Mesothelial cell of epicardium (in vitro differentiated cells): Measurements from ENCODE around the gene TMEM25. TPM values are rescaled to one million over a fixed set of nuclear protein-coding genes. Genes with fewer than 3 reads are reported as not detected.

Experiments
- DNase-seq, 2 experiments: peaks; one replicate each; pipeline ENCODE4 v3.0.0; 2021; ENCODE audit warnings: low spot score in 2 of 2; ENCODE audit not compliant: unreplicated experiment in 2 of 2
- H3K27ac Mint-ChIP-seq: 2 replicates; pipeline ENCODE4 v1.8.0; 2021; ENCODE audit warnings: mixed read lengths
- H3K27me3 Mint-ChIP-seq: 2 replicates; pipeline ENCODE4 v1.8.0; 2021; ENCODE audit warnings: low read depth, mixed read lengths
- H3K36me3 Mint-ChIP-seq: 2 replicates; pipeline ENCODE4 v1.8.0; 2021; ENCODE audit warnings: mixed read lengths
- H3K4me1 Mint-ChIP-seq: 2 replicates; pipeline ENCODE4 v1.8.0; 2021; ENCODE audit warnings: mixed read lengths
- H3K4me3 Mint-ChIP-seq: 2 replicates; pipeline ENCODE4 v1.8.0; 2021; ENCODE audit warnings: mild to moderate bottlenecking, moderate library complexity, mixed read lengths
- H3K9me3 Mint-ChIP-seq: 2 replicates; pipeline ENCODE4 v1.8.0; 2021; ENCODE audit warnings: mixed read lengths
- CTCF ChIP-seq: fragments of 200-600 bp; sonication (generic); IDR thresholded peaks from one replicate; pipeline ENCODE4 v1.5.0; 2021; ENCODE audit warnings: antibody characterized with exemption; ENCODE audit not compliant: unreplicated experiment
- total RNA-seq: library from RNA; stranded (reverse); gene quantifications from 3 replicates; pipeline ENCODE4 v1.2.1, GENCODE V29; 2021

The TMEM25 gene
- total RNA-seq, 1 donor from 2014 or later = 46.1 TPM

- Mint-ChIP-seq H3K4me3 (peak overlapping the region; percentile 93), H3K27me3 (no peaks in the 10 kb centered on the region)
Measured at GRCh38 chr11:118532852-118533768, 2.1 kb downstream of the TMEM25 start.

DNA sequence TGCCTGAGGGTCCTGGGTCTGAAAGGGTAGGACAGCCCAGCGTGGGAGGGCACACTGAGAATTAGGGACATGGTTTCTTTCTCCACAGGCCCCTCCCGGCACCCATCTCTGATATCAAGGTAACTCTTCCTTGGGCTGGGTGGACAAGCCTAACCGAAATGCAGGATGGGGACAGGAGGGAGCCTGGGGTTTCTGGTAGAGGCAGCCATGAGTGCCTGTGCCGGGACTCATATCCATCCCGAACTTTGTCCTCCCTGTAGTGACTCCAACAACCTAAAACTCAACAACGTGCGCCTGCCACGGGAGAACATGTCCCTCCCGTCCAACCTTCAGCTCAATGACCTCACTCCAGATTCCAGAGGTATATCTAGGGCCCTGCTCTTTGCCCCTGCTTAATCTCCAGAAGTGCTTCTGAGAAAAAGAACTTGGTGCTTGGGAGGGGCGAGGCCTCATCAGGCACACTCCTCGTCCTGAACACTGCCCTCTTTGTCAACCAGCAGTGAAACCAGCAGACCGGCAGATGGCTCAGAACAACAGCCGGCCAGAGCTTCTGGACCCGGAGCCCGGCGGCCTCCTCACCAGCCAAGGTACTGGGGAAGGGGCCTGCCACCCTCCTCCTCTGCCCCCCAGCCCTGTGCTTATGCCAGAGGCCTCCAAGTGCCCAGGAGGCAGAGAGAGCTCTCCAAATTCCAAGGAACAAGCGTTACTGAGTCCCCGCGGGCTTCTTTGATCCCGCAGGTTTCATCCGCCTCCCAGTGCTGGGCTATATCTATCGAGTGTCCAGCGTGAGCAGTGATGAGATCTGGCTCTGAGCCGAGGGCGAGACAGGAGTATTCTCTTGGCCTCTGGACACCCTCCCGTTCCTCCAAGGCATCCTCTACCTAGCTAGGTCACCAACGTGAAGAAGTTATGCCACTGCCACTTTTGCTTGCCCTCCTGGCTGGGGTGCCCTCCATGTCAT lies 3.1 kb downstream of the TMEM25 start:
- no peak overlapping the region for H3K4me3 Mint-ChIP-seq
- peaks cover 12% of the 10 kb centered on the region for H3K36me3 Mint-ChIP-seq
- DNase-seq = no peak
- H3K27me3 Mint-ChIP-seq = no peaks in the 10 kb centered on the region
- no peaks in the 10 kb centered on the region for H3K9me3 Mint-ChIP-seq
- TF ChIP-seq CTCF = no peak
- H3K27ac Mint-ChIP-seq = no peak overlapping the region
- H3K4me1 Mint-ChIP-seq = peaks cover 23% of the 10 kb centered on the region

More at GRCh38 chr11:118532852-118533768, 2.1 kb downstream of the TMEM25 start:
- TF ChIP-seq CTCF = no peak
- H3K4me1 Mint-ChIP-seq = peaks cover 24% of the 10 kb centered on the region
- peaks cover 10% of the 10 kb centered on the region for H3K36me3 Mint-ChIP-seq
- H3K27ac Mint-ChIP-seq = no peak overlapping the region
- H3K9me3 Mint-ChIP-seq = no peaks in the 10 kb centered on the region
- DNase-seq = no peak

DNA sequence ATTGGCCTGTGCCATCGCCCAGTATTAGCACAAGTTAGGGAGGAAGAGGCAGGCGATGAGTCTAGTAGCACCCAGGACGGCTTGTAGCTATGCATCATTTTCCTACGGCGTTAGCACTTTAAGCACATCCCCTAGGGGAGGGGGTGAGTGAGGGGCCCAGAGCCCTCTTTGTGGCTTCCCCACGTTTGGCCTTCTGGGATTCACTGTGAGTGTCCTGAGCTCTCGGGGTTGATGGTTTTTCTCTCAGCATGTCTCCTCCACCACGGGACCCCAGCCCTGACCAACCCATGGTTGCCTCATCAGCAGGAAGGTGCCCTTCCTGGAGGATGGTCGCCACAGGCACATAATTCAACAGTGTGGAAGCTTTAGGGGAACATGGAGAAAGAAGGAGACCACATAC lies 4.3 kb downstream of the TMEM25 start:
- Mint-ChIP-seq H3K9me3 (no peaks in the 10 kb centered on the region), H3K27me3 (no peaks in the 10 kb centered on the region), H3K27ac (no peak overlapping the region), H3K4me1 (peaks cover 11% of the 10 kb centered on the region), H3K4me3 (no peak overlapping the region), H3K36me3 (peaks cover 16% of the 10 kb centered on the region)
- no peak for TF ChIP-seq CTCF
- no peak for DNase-seq

DNA sequence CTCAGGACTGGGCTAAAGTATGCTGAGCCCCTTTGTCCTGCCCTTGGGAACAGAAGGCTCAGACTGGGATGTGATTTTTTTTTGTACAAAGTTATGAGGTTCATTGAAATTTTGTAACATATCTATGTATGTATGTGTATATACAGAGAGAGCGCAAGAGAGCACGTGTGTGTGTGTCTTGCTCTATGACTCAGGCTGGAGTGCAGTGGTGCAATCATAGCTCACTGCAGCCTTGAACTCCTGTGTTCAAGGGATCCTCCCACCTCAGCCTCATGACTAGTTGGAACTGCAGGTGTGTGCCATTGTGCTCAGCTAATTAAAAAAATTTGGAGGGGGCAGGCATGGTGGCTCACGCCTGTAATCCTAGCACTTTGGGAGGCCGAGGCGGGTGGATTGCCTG lies 5.7 kb downstream of the TMEM25 start:
- Mint-ChIP-seq H3K36me3 (peaks cover 24% of the 10 kb centered on the region), H3K27me3 (no peaks in the 10 kb centered on the region), H3K4me1 (peaks cover 6% of the 10 kb centered on the region), H3K4me3 (no peak overlapping the region), H3K9me3 (no peaks in the 10 kb centered on the region), H3K27ac (no peak overlapping the region)
- no peak for TF ChIP-seq CTCF
- no peak for DNase-seq

DNA sequence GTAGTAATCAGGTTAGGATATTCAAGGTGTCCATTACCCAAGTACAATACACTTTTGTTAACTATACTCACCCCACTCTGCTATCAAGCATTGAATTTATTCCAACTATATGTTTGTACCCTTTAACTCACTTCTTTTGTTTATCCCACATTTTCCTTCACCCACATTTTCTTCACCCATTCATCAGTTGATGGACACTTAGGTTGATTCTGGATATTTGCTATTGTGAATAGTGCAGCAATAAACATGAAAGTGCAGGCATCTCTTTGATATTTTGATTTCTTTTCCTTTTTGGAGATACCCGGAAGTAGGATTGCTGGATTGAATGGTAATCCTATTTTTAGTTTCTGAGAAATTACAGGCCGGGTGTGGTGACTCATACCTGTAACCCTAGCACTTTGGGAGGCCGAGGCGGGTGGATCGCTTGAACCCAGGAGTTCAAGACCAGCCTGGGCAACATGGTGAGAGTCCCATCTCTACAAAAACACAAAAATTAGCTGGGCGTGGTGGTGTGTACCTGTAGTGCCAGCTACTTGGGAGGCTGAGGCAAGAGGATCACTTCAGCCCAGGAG lies 6.5 kb downstream of the TMEM25 start:
- Mint-ChIP-seq H3K27me3 (no peaks in the 10 kb centered on the region), H3K27ac (no peak overlapping the region), H3K4me1 (peaks cover 2% of the 10 kb centered on the region), H3K9me3 (no peaks in the 10 kb centered on the region), H3K4me3 (no peak overlapping the region), H3K36me3 (peaks cover 30% of the 10 kb centered on the region)
- DNase-seq = no peak
- TF ChIP-seq CTCF = no peak
